ENCODE measurements around the gene SLC25A6. TPM values are rescaled to one million over a fixed set of nuclear protein-coding genes. Genes with fewer than 3 reads are reported as not detected.

Gene SLC25A6
- total and polyA plus RNA-seq, 3 experiments from 2014 or later = 330 to 469 (median 341) TPM

DNA sequence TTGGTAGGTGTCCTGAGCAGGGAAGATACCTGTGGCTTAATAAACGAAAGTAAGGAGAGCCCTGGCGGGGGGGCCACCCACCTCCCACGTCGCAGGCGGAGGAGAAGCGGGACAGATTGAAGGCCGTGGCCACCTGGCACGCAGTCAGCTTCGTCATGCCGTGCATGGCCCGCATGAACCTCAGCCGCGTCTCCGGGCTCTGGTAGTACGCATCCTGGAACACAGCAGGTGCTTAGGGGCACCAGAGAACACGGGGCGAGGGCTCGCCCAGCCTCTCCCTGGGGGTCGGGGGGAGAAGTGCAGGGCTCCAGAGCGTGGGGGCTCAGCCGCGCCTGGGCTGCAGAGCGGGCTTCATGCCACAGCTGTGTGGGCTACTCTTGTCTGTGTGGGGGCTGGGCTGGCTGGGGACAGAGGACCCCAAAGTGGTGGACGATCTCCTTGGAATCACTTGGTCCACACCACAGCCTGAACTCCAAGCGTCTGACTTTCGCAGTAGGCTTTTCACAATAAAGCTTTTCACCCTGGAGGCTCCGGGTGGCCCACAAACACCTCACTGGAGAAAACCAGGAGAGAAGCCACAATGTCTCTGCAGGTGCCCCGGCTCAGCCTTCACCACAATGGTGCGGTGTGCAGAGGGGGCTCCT is 27.1 kb upstream of the SLC25A6 start:
- H3K36me3 Mint-ChIP-seq = peaks cover 16 to 43% (median 35%) of the 10 kb centered on the region in 3 donors

GRCh38 chrX:1417921-1418771 is 26.2 kb upstream of the SLC25A6 start:
- H3K4me1 Mint-ChIP-seq = peaks cover 0 to 7% (median 0%) of the 10 kb centered on the region in 3 donors
- H3K27me3 Mint-ChIP-seq = no peaks in the 10 kb centered on the region
- ChIA-PET POLR2A (no interaction called here), CTCF (no interaction called here)
- Histone ChIP-seq H3K27ac (ENCODE audit: low read depth, low read length) (no peak overlapping the region), H3K4me1 (ENCODE audit: insufficient read depth, low read length) (no peaks in the 10 kb centered on the region), H3K27me3 (ENCODE audit: insufficient read depth, low read length, poor library complexity, severe bottlenecking) (no peaks in the 10 kb centered on the region), H3K9me3 (ENCODE audit: low read length) (peaks cover 15% of the 10 kb centered on the region), H3K36me3 (ENCODE audit: insufficient read depth, low read length) (peaks cover 42% of the 10 kb centered on the region), H3K4me3 (ENCODE audit: low read length) (no peak overlapping the region)
- H3K27ac Mint-ChIP-seq = no peak overlapping the region
- DNase-seq = no peak
- H3K4me3 Mint-ChIP-seq = no peak overlapping the region
- peaks cover 0 to 14% (median 7%) of the 10 kb centered on the region in 5 donors for H3K9me3 Mint-ChIP-seq
- H3K36me3 Mint-ChIP-seq = peaks cover 22 to 48% (median 35%) of the 10 kb centered on the region in 3 donors

More for the DNA sequence above, 27.1 kb upstream of the SLC25A6 start:
- CTCF ChIA-PET = no interaction called here
- no peak overlapping the region for H3K4me3 Mint-ChIP-seq
- Histone ChIP-seq H3K36me3 (ENCODE audit: insufficient read depth, low read length) (peaks cover 47% of the 10 kb centered on the region), H3K27ac (ENCODE audit: low read depth, low read length) (no peak overlapping the region), H3K9me3 (ENCODE audit: low read length) (peaks cover 20% of the 10 kb centered on the region), H3K27me3 (ENCODE audit: insufficient read depth, low read length, poor library complexity, severe bottlenecking) (no peaks in the 10 kb centered on the region), H3K4me1 (ENCODE audit: insufficient read depth, low read length) (no peaks in the 10 kb centered on the region), H3K4me3 (ENCODE audit: low read length) (no peak overlapping the region)
- peaks cover 0 to 16% (median 11%) of the 10 kb centered on the region in 5 donors for H3K9me3 Mint-ChIP-seq
- POLR2A ChIA-PET = no interaction called here
- peak overlapping the region in 1 of 8 donors; percentile 29 for H3K27ac Mint-ChIP-seq
- H3K4me1 Mint-ChIP-seq = peaks cover 0 to 7% (median 0%) of the 10 kb centered on the region in 3 donors
- no peaks in the 10 kb centered on the region for H3K27me3 Mint-ChIP-seq
- no peak for DNase-seq

DNA sequence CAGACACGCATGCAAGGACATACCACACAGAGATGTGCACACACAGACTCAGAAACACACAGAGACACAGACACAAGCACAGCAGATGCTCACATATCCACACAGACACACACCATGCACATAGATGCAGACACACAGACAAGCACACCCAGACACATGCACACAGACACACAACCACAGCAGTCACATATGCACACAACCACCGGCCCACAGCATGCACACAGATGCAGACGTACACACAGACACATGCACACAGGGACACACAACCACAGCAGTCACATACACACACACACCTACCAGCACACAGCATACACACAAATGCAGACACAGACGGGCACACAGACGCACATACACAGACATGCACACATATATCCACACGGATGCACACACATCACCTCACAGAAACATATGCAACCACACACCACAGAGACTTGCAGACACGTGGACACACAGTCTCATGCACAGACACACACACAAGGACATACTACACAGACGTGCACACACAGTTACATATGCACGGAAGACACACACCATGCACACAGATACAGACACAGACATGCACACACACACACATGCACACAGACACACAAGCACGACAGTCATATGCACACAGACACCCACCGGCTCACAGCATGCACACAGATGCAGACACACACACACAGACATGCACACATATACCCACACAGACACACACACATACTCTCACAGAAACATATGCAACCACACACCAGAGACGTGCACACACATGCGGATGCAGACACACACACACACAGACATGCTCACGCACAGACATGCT is 25.2 kb upstream of the SLC25A6 start:
- peaks cover 24 to 49% (median 31%) of the 10 kb centered on the region in 3 donors for H3K36me3 Mint-ChIP-seq
- Histone ChIP-seq H3K36me3 (ENCODE audit: insufficient read depth, low read length) (peaks cover 36% of the 10 kb centered on the region), H3K4me3 (ENCODE audit: low read length) (no peak overlapping the region), H3K4me1 (ENCODE audit: insufficient read depth, low read length) (no peaks in the 10 kb centered on the region), H3K27me3 (ENCODE audit: insufficient read depth, low read length, poor library complexity, severe bottlenecking) (no peaks in the 10 kb centered on the region), H3K9me3 (ENCODE audit: low read length) (peaks cover 8% of the 10 kb centered on the region), H3K27ac (ENCODE audit: low read depth, low read length) (no peak overlapping the region)
- ChIA-PET CTCF (no interaction called here), POLR2A (no interaction called here)
- no peak for DNase-seq
- peaks cover 0 to 12% (median 4%) of the 10 kb centered on the region in 5 donors for H3K9me3 Mint-ChIP-seq
- peaks cover 0 to 7% (median 0%) of the 10 kb centered on the region in 3 donors for H3K4me1 Mint-ChIP-seq
- no peak overlapping the region for H3K4me3 Mint-ChIP-seq
- H3K27me3 Mint-ChIP-seq = no peaks in the 10 kb centered on the region
- no peak overlapping the region for H3K27ac Mint-ChIP-seq

GRCh38 chrX:1416327-1416784 is 24.4 kb upstream of the SLC25A6 start:
- no peaks in the 10 kb centered on the region for H3K4me1 ChIP-seq (ENCODE audit: insufficient read depth, low read length)
- peaks cover under 1% of the 10 kb centered on the region for H3K9me3 ChIP-seq (ENCODE audit: low read length)
- no peak overlapping the region for H3K27ac Mint-ChIP-seq
- H3K9me3 Mint-ChIP-seq = peaks cover 0 to 4% (median 3%) of the 10 kb centered on the region in 5 donors
- peaks cover 28% of the 10 kb centered on the region for H3K36me3 ChIP-seq (ENCODE audit: insufficient read depth, low read length)
- CTCF ChIA-PET = no interaction called here
- POLR2A ChIA-PET = no interaction called here
- no peak for DNase-seq
- H3K27ac ChIP-seq (ENCODE audit: low read depth, low read length) = no peak overlapping the region
- H3K4me3 ChIP-seq (ENCODE audit: low read length) = no peak overlapping the region
- H3K27me3 Mint-ChIP-seq = no peaks in the 10 kb centered on the region
- H3K4me3 Mint-ChIP-seq = no peak overlapping the region
- no peaks in the 10 kb centered on the region for H3K27me3 ChIP-seq (ENCODE audit: insufficient read depth, low read length, poor library complexity, severe bottlenecking)
- H3K4me1 Mint-ChIP-seq = peaks cover 0 to 7% (median 0%) of the 10 kb centered on the region in 3 donors
- peaks cover 20 to 48% (median 26%) of the 10 kb centered on the region in 3 donors for H3K36me3 Mint-ChIP-seq

GRCh38 chrX:1412551-1413161 is 20.7 kb upstream of the SLC25A6 start:
- H3K36me3 Mint-ChIP-seq = peaks cover 12 to 40% (median 19%) of the 10 kb centered on the region in 3 donors
- no peak overlapping the region for H3K4me3 Mint-ChIP-seq
- H3K4me3 ChIP-seq (ENCODE audit: low read length) = no peak overlapping the region
- H3K4me1 ChIP-seq (ENCODE audit: insufficient read depth, low read length) = no peaks in the 10 kb centered on the region
- ChIA-PET CTCF (no interaction called here), POLR2A (no interaction called here)
- peaks cover 13% of the 10 kb centered on the region for H3K36me3 ChIP-seq (ENCODE audit: insufficient read depth, low read length)
- no peak overlapping the region for H3K27ac ChIP-seq (ENCODE audit: low read depth, low read length)
- no peak overlapping the region for H3K27ac Mint-ChIP-seq
- DNase-seq = no peak
- H3K27me3 Mint-ChIP-seq = no peaks in the 10 kb centered on the region
- no peaks in the 10 kb centered on the region for H3K9me3 ChIP-seq (ENCODE audit: low read length)
- H3K9me3 Mint-ChIP-seq = no peaks in the 10 kb centered on the region
- no peaks in the 10 kb centered on the region for H3K27me3 ChIP-seq (ENCODE audit: insufficient read depth, low read length, poor library complexity, severe bottlenecking)
- no peaks in the 10 kb centered on the region for H3K4me1 Mint-ChIP-seq

- H3K4me1 Mint-ChIP-seq = no peaks in the 10 kb centered on the region
- no peak for DNase-seq
- Histone ChIP-seq H3K4me1 (ENCODE audit: insufficient read depth, low read length) (no peaks in the 10 kb centered on the region), H3K9me3 (ENCODE audit: low read length) (no peaks in the 10 kb centered on the region), H3K36me3 (ENCODE audit: insufficient read depth, low read length) (peaks cover 10% of the 10 kb centered on the region), H3K27me3 (ENCODE audit: insufficient read depth, low read length, poor library complexity, severe bottlenecking) (no peaks in the 10 kb centered on the region), H3K4me3 (ENCODE audit: low read length) (no peak overlapping the region), H3K27ac (ENCODE audit: low read depth, low read length) (no peak overlapping the region)
- H3K27me3 Mint-ChIP-seq = no peaks in the 10 kb centered on the region
- H3K36me3 Mint-ChIP-seq = peaks cover 12 to 40% (median 19%) of the 10 kb centered on the region in 3 donors
- H3K27ac Mint-ChIP-seq = no peak overlapping the region
- POLR2A ChIA-PET = no interaction called here
- CTCF ChIA-PET = no interaction called here
- no peak overlapping the region for H3K4me3 Mint-ChIP-seq
- H3K9me3 Mint-ChIP-seq = no peaks in the 10 kb centered on the region
Measured at GRCh38 chrX:1411326-1411725, 19.4 kb upstream of the SLC25A6 start.

DNA sequence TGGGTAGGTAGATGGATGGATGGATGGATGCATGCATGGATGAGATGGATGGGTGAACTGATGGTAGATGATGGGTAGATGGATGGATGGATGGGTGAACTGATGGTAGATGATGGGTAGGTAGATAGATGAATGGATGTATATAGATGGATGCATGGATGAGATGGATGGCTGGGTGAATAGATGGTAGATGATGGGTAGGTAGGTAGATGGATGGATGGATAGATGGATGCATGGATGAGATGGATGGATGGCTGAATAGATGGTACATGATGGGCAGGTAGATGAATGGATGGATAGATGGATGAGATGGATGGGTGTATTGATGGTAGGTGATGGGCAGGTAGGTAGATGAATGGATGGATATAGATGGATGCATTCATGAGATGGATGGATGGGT is 15.1 kb upstream of the SLC25A6 start:
- no peaks in the 10 kb centered on the region for H3K27me3 ChIP-seq (ENCODE audit: insufficient read depth, low read length, poor library complexity, severe bottlenecking)
- H3K9me3 Mint-ChIP-seq = no peaks in the 10 kb centered on the region
- H3K27me3 Mint-ChIP-seq = no peaks in the 10 kb centered on the region
- peaks cover 2 to 13% (median 7%) of the 10 kb centered on the region in 3 donors for H3K36me3 Mint-ChIP-seq
- POLR2A ChIA-PET = no interaction called here
- H3K9me3 ChIP-seq (ENCODE audit: low read length) = no peaks in the 10 kb centered on the region
- no peak overlapping the region for H3K4me3 ChIP-seq (ENCODE audit: low read length)
- no peak for DNase-seq
- no peak overlapping the region for H3K4me3 Mint-ChIP-seq
- no peak overlapping the region for H3K27ac ChIP-seq (ENCODE audit: low read depth, low read length)
- no peaks in the 10 kb centered on the region for H3K4me1 ChIP-seq (ENCODE audit: insufficient read depth, low read length)
- no peaks in the 10 kb centered on the region for H3K4me1 Mint-ChIP-seq
- H3K27ac Mint-ChIP-seq = no peak overlapping the region
- CTCF ChIA-PET = no interaction called here
- H3K36me3 ChIP-seq (ENCODE audit: insufficient read depth, low read length) = peaks cover 43% of the 10 kb centered on the region
